B cell (primary cell): ENCODE data around the gene ZRANB1.

Source experiments
- CTCF ChIP-seq: fragments of 200-600 bp; IDR thresholded peaks from one replicate; pipeline ENCODE4 v1.8.0; 2022; ENCODE audit warnings: antibody characterized with exemption, mild to moderate bottlenecking
- EZH2 ChIP-seq: IDR thresholded peaks from 2 replicates; pipeline ENCODE4 v1.6.1; 2012; ENCODE audit warnings: borderline replicate concordance, low read depth, mild to moderate bottlenecking, moderate library complexity, low read length; ENCODE audit not compliant: insufficient read depth, poor library complexity, severe bottlenecking

GRCh38 chr10:125014086-125014830, 72.3 kb downstream of the ZRANB1 start:
- TF ChIP-seq EZH2 (no peak), CTCF (no peak)
